ENCODE measurements around the gene PNRC2.

The PNRC2 gene, protein sequence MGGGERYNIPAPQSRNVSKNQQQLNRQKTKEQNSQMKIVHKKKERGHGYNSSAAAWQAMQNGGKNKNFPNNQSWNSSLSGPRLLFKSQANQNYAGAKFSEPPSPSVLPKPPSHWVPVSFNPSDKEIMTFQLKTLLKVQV

DNA sequence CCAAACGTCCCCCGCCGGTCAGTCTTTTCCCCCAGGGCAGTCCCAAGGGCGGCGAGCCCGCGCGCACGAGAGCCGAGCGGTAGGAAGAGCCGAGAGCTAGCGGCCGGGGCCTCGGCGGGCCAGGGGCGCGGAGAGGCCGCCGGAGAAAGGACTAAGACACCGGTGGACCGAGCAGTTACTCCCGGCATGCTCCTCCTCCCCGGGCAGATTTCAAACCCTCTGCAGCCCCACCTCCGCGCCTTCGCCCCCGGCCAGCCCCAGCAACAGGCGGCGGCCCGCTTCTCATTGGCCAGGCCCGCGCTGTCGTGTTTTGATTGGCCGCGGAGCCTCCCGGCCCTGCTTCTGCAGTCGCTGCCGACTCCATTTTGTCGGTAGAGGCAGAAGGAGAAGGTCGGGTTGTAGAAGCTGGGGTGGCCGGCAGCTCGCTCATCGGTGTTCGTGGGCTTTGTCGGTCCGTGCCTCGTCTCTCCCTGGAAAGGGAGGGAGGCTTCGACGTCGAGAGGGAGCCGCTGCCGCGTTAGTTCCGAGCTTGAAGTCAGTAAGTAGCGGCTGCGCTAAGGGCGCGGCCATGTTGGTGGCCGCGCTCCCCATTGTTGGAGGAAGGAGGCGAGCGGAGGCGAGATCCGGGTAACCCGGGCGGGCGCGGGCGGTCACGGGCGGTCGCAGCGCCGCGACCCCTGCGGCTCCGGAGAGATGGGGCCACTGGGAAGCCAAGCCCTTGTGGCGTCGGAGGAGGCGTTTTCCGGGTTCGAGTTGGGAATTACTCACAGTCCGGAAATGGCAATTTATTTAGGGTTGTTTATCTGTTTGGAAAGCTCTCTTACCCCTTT is at the start of gene PNRC2:
Gene PNRC2 (plus strand): TSS at position 368 of the 830 bp plus-strand sequence. CDS start 1,630 bp downstream, outside the sequence.
- Histone ChIP-seq H2AFZ (ENCODE audit: low read depth, low read length, severe bottlenecking) (peak within 1 kb of the TSS; percentile 6), H3K79me2 (ENCODE audit: insufficient read depth, low read length) (peaks cover 20% of the 10 kb centered on the region), H3K36me3 (ENCODE audit: low read length) (peaks cover 17% of the 10 kb centered on the region), H3F3A (ENCODE audit: insufficient read depth) (peaks cover 66% of the 10 kb centered on the region), H3K27me3 (ENCODE audit: low read length) (no peaks in the 10 kb centered on the region), H3K9ac (ENCODE audit: low read length) (peak within 1 kb of the TSS; percentile 95), H3K9me2 (replicated peaks; ENCODE audit: insufficient read depth, low read length) (no peaks in the 10 kb centered on the region), H3K4me2 (ENCODE audit: low read depth, low read length, poor library complexity, severe bottlenecking) (peak within 1 kb of the TSS; percentile 96), H4K20me1 (ENCODE audit: low read depth, low read length) (peaks cover 6% of the 10 kb centered on the region), H3K27ac (ENCODE audit: low read depth, low read length) (peak within 1 kb of the TSS; percentile 98), H3K9me3 (ENCODE audit: insufficient read depth, low read length) (no peaks in the 10 kb centered on the region), H3K4me3 (ENCODE audit: insufficient read depth, low read length, poor library complexity, severe bottlenecking) (peak within 1 kb of the TSS; percentile 76)
- TF ChIP-seq, protein P1, sequence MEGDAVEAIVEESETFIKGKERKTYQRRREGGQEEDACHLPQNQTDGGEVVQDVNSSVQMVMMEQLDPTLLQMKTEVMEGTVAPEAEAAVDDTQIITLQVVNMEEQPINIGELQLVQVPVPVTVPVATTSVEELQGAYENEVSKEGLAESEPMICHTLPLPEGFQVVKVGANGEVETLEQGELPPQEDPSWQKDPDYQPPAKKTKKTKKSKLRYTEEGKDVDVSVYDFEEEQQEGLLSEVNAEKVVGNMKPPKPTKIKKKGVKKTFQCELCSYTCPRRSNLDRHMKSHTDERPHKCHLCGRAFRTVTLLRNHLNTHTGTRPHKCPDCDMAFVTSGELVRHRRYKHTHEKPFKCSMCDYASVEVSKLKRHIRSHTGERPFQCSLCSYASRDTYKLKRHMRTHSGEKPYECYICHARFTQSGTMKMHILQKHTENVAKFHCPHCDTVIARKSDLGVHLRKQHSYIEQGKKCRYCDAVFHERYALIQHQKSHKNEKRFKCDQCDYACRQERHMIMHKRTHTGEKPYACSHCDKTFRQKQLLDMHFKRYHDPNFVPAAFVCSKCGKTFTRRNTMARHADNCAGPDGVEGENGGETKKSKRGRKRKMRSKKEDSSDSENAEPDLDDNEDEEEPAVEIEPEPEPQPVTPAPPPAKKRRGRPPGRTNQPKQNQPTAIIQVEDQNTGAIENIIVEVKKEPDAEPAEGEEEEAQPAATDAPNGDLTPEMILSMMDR (IDR thresholded peaks at IDR 0.05; ENCODE audit: insufficient read depth, low read length, poor library complexity, severe bottlenecking) = no peak
- TF ChIP-seq EZH2phosphoT487 (conservative IDR thresholded peaks at IDR 0.05; ENCODE audit: low read length) = no peak

DNA sequence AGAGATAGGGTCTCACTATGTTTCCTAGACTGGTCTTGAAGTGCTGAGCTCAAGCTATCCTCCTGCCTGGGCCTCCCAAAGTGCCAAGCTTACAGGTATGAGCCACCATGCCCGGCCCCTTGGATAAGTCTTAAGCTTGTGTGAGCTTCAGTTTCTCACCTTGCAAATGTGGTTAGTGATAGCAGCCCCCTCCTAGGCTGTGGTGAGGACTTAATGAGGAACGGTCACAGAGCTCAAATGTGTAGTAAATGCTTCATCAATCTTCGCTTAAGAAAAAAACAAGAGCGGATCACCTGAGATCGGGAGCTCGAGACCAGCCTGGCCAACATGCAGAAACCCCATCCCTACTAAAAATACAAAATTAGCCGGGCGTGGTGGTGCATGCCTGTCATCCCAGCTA is 49.5 kb upstream of the PNRC2 start:
- Histone ChIP-seq H3K36me3 (ENCODE audit: low read length) (no peaks in the 10 kb centered on the region), H3K27me3 (ENCODE audit: low read length) (no peaks in the 10 kb centered on the region), H3K4me3 (ENCODE audit: insufficient read depth, low read length, poor library complexity, severe bottlenecking) (peak overlapping the region; percentile 53), H2AFZ (ENCODE audit: low read depth, low read length, severe bottlenecking) (no peak overlapping the region), H3K27ac (ENCODE audit: low read depth, low read length) (peak overlapping the region; percentile 96), H3K9ac (ENCODE audit: low read length) (peak overlapping the region; percentile 58), H3K4me2 (ENCODE audit: low read depth, low read length, poor library complexity, severe bottlenecking) (peak overlapping the region; percentile 71), H4K20me1 (ENCODE audit: low read depth, low read length) (no peaks in the 10 kb centered on the region), H3K9me2 (replicated peaks; ENCODE audit: insufficient read depth, low read length) (no peaks in the 10 kb centered on the region), H3F3A (ENCODE audit: insufficient read depth) (peaks cover 93% of the 10 kb centered on the region), H3K9me3 (ENCODE audit: insufficient read depth, low read length) (no peaks in the 10 kb centered on the region), H3K79me2 (ENCODE audit: insufficient read depth, low read length) (peaks cover 35% of the 10 kb centered on the region)
- TF ChIP-seq, protein P1 (IDR thresholded peaks at IDR 0.05; ENCODE audit: insufficient read depth, low read length, poor library complexity, severe bottlenecking) = no peak
- no peak for TF ChIP-seq EZH2phosphoT487 (conservative IDR thresholded peaks at IDR 0.05; ENCODE audit: low read length)

DNA sequence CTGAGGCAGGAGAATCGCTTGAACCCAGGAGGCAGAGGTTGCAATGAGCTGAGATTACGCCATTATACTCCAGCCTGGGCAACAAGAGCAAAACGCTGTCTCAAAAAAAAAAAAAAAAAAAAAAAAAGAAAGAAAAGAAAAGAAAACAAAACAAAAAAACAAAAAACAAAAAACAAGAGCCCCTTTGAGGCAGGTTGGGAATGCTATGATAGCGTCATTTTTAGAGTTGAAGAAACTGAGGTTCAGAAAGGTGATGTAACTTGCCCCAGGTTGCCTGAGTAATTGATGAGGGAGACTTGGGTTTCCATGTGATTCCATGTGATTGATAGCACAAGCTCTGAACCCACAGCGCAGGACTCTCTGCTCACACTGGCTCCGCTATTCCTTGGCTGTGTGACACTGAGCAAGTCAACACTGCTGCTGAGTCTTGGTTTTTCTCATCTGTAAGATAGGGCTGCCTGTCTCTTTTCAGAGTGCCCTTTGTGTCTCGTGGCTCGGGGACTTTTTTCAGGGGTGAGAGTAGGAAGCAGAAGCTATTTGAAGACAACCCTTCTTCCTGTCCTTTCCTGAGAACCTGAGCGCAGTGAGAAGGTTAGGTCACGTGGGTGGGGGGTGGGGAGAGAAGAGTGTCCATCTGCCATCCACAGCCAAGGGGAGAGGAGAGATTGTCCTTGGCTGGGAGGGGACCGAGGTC is 48.9 kb upstream of the PNRC2 start:
- H2AFZ ChIP-seq (ENCODE audit: low read depth, low read length, severe bottlenecking) = no peak overlapping the region

More for the DNA sequence above, 48.9 kb upstream of the PNRC2 start:
- H3K27ac ChIP-seq (ENCODE audit: low read depth, low read length) = peak overlapping the region; percentile 96
- H3K27me3 ChIP-seq (ENCODE audit: low read length) = no peaks in the 10 kb centered on the region
- H4K20me1 ChIP-seq (ENCODE audit: low read depth, low read length) = no peaks in the 10 kb centered on the region
- peak overlapping the region; percentile 58 for H3K9ac ChIP-seq (ENCODE audit: low read length)
- peaks cover 31% of the 10 kb centered on the region for H3K79me2 ChIP-seq (ENCODE audit: insufficient read depth, low read length)
- peak overlapping the region; percentile 71 for H3K4me2 ChIP-seq (ENCODE audit: low read depth, low read length, poor library complexity, severe bottlenecking)
- H3K9me2 ChIP-seq (replicated peaks; ENCODE audit: insufficient read depth, low read length) = no peaks in the 10 kb centered on the region
- H3K36me3 ChIP-seq (ENCODE audit: low read length) = no peaks in the 10 kb centered on the region
- no peak for TF ChIP-seq EZH2phosphoT487 (conservative IDR thresholded peaks at IDR 0.05; ENCODE audit: low read length)
- TF ChIP-seq, protein P1 (IDR thresholded peaks at IDR 0.05; ENCODE audit: insufficient read depth, low read length, poor library complexity, severe bottlenecking) = no peak
- peaks cover 95% of the 10 kb centered on the region for H3F3A ChIP-seq (ENCODE audit: insufficient read depth)
- H3K4me3 ChIP-seq (ENCODE audit: insufficient read depth, low read length, poor library complexity, severe bottlenecking) = peak overlapping the region; percentile 53
- no peaks in the 10 kb centered on the region for H3K9me3 ChIP-seq (ENCODE audit: insufficient read depth, low read length)

Measured in SU-DHL-6 (cell line).